Heart right ventricle (tissue), 16 donors: ENCODE measurements around the gene FAM81B. TPM values are rescaled to one million over a fixed set of nuclear protein-coding genes. Genes with fewer than 3 reads are reported as not detected.

Source experiments
- ATAC-seq, 8 donors: fragments of 200-7000 bp; cut with Tn5 transposase; one replicate each; pipeline ENCODE4 v1.9.1; 2020; ENCODE audit warnings: mild to moderate bottlenecking in 8 of 8, moderate library complexity in 8 of 8, moderate number of reproducible peaks in 1 of 8
- DNase-seq, 2 donors: peaks; one replicate each; pipeline ENCODE4 v3.0.0-alpha.2; 2020
- H3K27ac ChIP-seq, 10 donors: fragments of 200-600 bp; sonication (generic) in 2 of 10; one replicate each; pipeline versions ENCODE4 v1.5.0 to v1.8.0; 2020 to 2022; ENCODE audit warnings: mild to moderate bottlenecking in 3 of 10
- H3K27me3 ChIP-seq, 7 donors: fragments of 200-600 bp; one replicate each; pipeline ENCODE4 v1.8.0; 2021 to 2022; ENCODE audit warnings: mild to moderate bottlenecking in 2 of 7
- H3K36me3 ChIP-seq, 9 donors: fragments of 200-600 bp; sonication (generic) in 1 of 9; one replicate each; pipeline versions ENCODE4 v1.5.0 to v1.8.0; 2020 to 2022; ENCODE audit warnings: mild to moderate bottlenecking in 2 of 9
- H3K4me1 ChIP-seq, 9 donors: fragments of 200-600 bp; sonication (generic) in 1 of 9; one replicate each; pipeline versions ENCODE4 v1.5.0 to v1.8.0; 2020 to 2022; ENCODE audit warnings: mild to moderate bottlenecking in 4 of 9
- H3K4me3 ChIP-seq, 10 donors: fragments of 200-600 bp; sonication (generic) in 2 of 10; one replicate each; pipeline versions ENCODE4 v1.5.0 to v1.8.0; 2020 to 2022; ENCODE audit warnings: mild to moderate bottlenecking in 7 of 10, moderate library complexity in 2 of 10
- H3K9me3 ChIP-seq, 11 donors: fragments of 200-600 bp in 10 of 11; sonication (generic) in 2 of 11; one replicate each; pipeline versions ENCODE4 v1.5.0 to v1.8.0; 2013 to 2022; ENCODE audit warnings: mild to moderate bottlenecking in 2 of 11, control low read depth in 1 of 11, moderate library complexity in 1 of 11
- CTCF ChIP-seq, 9 donors: fragments of 200-600 bp; sonication (generic) in 2 of 9; IDR thresholded peaks; one replicate each; pipeline versions ENCODE4 v1.5.0 to v1.8.0; 2021 to 2022; ENCODE audit warnings: antibody characterized with exemption in 9 of 9, mild to moderate bottlenecking in 5 of 9, moderate library complexity in 1 of 9
- WGBS, 2 donors: extraction: QIAGEN DNeasy Blood & Tissue Kit; methylation state at CpG; one replicate each; pipeline ENCODE4 v1.1.7; 2013; ENCODE audit warnings: inconsistent platforms in 1 of 2; 5-methylcytosine and 5-hydroxymethylcytosine counted together
- intact Hi-C, 10 donors: fragments of 100-400 bp; cut with DNase I; formaldehyde crosslinking; loops; one replicate each; pipeline versions ENCODE4 v1.11.1 to v1.14.2; 2022
- polyA plus RNA-seq, 2 donors: library from polyadenylated mRNA; stranded (reverse); fragments of 200-250 nt; gene quantifications; one replicate each; pipeline ENCODE4 v1.2.3, GENCODE V29; 2013
- total RNA-seq, 10 donors: library from RNA; stranded (reverse); fragmentation: NEBNext Ultra II Directional in 3 of 10; extraction: Animal tissue kit (Norgen Biotek cat#: 25700) in 3 of 10; gene quantifications; one replicate each; pipeline versions ENCODE4 v1.2.1 to v1.2.4, GENCODE V29; 2021 to 2023
- donor health status: Arrhythmogenic right ventricular cardiomyopathy.
- donor health status: ischemic (EF 13 %, LVEDD 7.1; RV severe dilation, severe dysfunction).
- donor health status: healthy with polysubstance abuse.
- donor health status: DM: no; HTN: yes; CAD: no.
- donor health status: DM: no; HTN: no; CAD: no.
- donor health status: ischemic (EF 25% LVEDD 6.9; RV normal size, moderate dysfunction).
- donor health status: ischemic (EF 25% LVEDD 5.7; RV mildly dilated, moderate dysfunction).
- donor health status: healthy.
- donor health status: DM: yes; HTN: yes; CAD: no.
- donor health status: Ischemic cardiomyopathy.
- donor health status: ischemic (EF 35%, LVEDD 5.7; RV mildly dilated, moderate dysfunction).
- donor health status: nonischemic (EF 11% LVEDD 7.7; RV severe dilation, severe dysfunction).
- donor health status: DM: yes; HTN: yes; CAD: no.
- donor health status: PGD.
- donor health status: ischemic (EF 29% LVEDD 5.4; RV normal size, mild dysfunction).
- donor health status: nonischemic (EF 23%, LVEDD 6.1; RV moderate dilation, normal function).

FAM81B gene
- total and polyA plus RNA-seq, 12 donors: 0.12 to 19.5 (median 6.9) TPM

DNA sequence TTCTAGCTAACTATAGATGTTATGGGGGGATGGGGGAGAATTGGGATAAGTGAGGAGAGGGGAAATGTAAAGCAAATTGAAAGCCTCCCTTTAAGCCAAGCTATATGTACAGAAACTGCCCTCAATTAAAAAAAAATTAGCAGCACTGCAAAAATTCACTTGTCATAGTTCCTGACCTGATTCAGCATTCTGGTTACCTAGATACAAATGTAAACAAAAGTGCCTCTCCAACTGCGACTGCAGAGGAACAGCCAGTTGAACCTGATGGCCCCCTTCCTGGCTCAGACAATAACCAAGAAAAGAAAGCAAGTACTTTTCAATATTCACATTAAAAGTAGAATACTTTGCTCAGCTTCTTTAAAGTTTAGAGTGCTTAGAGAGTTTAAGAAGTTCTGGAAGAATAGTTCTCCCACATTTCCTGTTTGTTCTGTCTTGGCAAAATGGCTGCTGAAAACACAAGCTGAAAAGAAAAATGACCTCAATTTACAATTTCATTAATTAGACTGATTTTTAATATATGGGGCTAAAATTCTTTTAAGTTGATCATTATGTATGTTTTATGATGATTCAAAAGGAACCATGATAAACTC lies 1.5 kb downstream of the FAM81B start:
- intact Hi-C loops: no loop called here
- Histone ChIP-seq H3K27ac (no peak overlapping the region), H3K27me3 (no peaks in the 10 kb centered on the region), H3K36me3 (no peaks in the 10 kb centered on the region), H3K4me3 (peak overlapping the region in 3 of 10 donors; percentile 16 to 26 (median 19)), H3K9me3 (peaks cover 0 to 3% (median 0%) of the 10 kb centered on the region in 11 donors), H3K4me1 (no peaks in the 10 kb centered on the region)
- DNase-seq (no peak), ATAC-seq (peak in 2 of 8 donors; percentile 50 to 51)
- TF ChIP-seq CTCF (IDR thresholded peaks at IDR 0.05): no peak
- WGBS, 2 donors: 2 to 9% methylated on average over 1 of the region's 1 CpG

DNA sequence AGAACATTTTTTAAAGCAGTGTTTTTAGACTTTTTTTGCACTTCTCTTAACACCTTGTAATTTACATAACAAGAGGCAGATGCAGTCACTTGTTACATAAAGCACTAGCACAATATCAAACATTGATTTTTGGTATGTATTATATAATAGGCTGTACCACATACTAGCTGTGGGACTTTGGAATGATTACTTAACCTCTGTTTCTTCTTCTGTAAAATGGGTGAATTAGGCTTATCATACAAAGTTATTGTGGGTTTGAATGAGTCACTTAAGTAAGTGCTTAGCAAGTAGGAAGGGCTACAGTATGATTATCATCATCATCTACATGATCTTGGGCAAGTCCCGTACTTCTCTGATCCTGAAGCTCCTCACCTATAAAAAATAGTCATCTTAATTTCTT lies 2.1 kb downstream of the FAM81B start:
- DNase-seq (no peak), ATAC-seq (no peak)
- WGBS, 2 donors: 87 to 93% methylated on average over 1 of the region's 1 CpG
- H3K27ac ChIP-seq: no peak overlapping the region
- H3K9me3 ChIP-seq: peaks cover 0 to 3% (median 0%) of the 10 kb centered on the region in 11 donors
- intact Hi-C loops: no loop called here
- no peaks in the 10 kb centered on the region for H3K4me1 ChIP-seq
- H3K27me3 ChIP-seq: no peaks in the 10 kb centered on the region
- peak overlapping the region in 3 of 10 donors; percentile 16 to 26 (median 19) for H3K4me3 ChIP-seq
- no peak for TF ChIP-seq CTCF (IDR thresholded peaks at IDR 0.05)
- no peaks in the 10 kb centered on the region for H3K36me3 ChIP-seq

DNA sequence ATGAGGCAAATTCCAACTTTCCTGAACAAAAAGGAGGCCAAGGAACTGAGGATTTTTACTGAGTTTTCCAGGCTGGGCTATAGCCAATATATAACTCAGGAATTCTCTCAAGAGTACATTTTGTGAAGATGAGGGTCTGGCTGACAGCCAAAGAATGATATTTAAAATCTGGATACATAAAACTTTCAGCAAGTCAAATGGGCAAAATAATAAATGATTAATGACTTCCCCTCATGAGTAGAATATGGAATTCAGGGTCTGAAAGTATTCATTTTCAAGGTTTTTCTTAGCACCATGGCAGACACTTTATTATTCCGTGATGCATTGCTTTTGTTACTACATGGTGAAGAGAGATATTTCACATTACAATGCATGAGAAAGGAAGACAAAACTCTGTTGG lies 7.8 kb downstream of the FAM81B start:
- Histone ChIP-seq H3K36me3 (no peaks in the 10 kb centered on the region), H3K27me3 (no peaks in the 10 kb centered on the region), H3K9me3 (no peaks in the 10 kb centered on the region), H3K27ac (no peak overlapping the region), H3K4me1 (no peaks in the 10 kb centered on the region), H3K4me3 (no peak overlapping the region)
- ATAC-seq (no peak), DNase-seq (no peak)
- 77 to 90% methylated on average over 1 of the region's 1 CpG for WGBS, 2 donors
- TF ChIP-seq CTCF (IDR thresholded peaks at IDR 0.05): no peak
- intact Hi-C loops: no loop called here

DNA sequence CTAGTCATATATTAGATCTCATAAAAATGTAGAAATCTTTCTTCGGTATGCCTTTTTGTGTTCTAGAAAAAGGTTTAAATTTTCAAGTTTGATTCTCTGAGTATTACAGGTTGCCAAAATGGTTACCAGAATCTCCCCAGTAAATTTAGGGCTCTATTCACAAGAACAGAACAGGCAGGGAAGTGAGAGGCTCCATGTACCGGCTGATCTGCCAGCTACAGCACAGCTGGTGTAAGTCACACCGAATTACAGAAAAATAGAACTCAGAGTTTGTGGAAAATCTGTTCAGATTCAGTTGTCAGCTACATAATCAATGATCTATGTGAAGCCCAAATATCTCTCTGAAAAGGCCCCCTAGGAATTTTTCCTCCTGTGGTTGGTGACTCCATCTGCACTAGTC lies 10.5 kb downstream of the FAM81B start:
- H3K27ac ChIP-seq: no peak overlapping the region
- no peaks in the 10 kb centered on the region for H3K9me3 ChIP-seq
- no peak for DNase-seq
- TF ChIP-seq CTCF (IDR thresholded peaks at IDR 0.05): no peak
- WGBS, 2 donors: 85 to 88% methylated on average over 3 of the region's 3 CpGs
- no peaks in the 10 kb centered on the region for H3K27me3 ChIP-seq
- H3K36me3 ChIP-seq: no peaks in the 10 kb centered on the region
- intact Hi-C loops: no loop called here
- H3K4me3 ChIP-seq: no peak overlapping the region
- no peak for ATAC-seq
- no peaks in the 10 kb centered on the region for H3K4me1 ChIP-seq
